22Rv1 (cell line): ENCODE data around the gene DNMT3A.

Experiments
- CTCF ChIP-seq: fragments of 450-650 bp; IDR thresholded peaks from 2 replicates; pipeline ENCODE4 v1.5.1; 2017; ENCODE audit warnings: mild to moderate bottlenecking
- ZFX ChIP-seq: fragments of 450-650 bp; IDR thresholded peaks from 2 replicates; pipeline ENCODE4 v1.6.1; 2017; ENCODE audit warnings: antibody characterized with exemption, borderline replicate concordance

- TF ChIP-seq CTCF = no peak
- TF ChIP-seq ZFX = no peak
These were observed 112.2 kb downstream of the DNMT3A start for GRCh38 chr2:25229279-25230197.
